HepG2 (cell line): ENCODE results near the gene ULBP2. TPM values are rescaled to one million over a fixed set of nuclear protein-coding genes. Genes with fewer than 3 reads are reported as not detected.

Experiments used
- ATAC-seq: fragments of 200-7000 bp; cut with Tn5 transposase; 3 replicates; pipeline ENCODE4 v1.9.1; 2020; ENCODE audit warnings: mild to moderate bottlenecking, moderate library complexity
- BruUV-seq: library from RNA; stranded (reverse); fragments of 400-500 nt; replicated peaks from 2 replicates; lab custom pipeline; 2021; lab: Mats Ljungman, UMichigan
- CTCF ChIA-PET: fragments of 300-600 bp; formaldehyde crosslinking; extraction: SDS; loops from one replicate; lab custom pipeline; 2021; ENCODE audit warnings: low total read pairs, inconsistent platforms, low intra/inter-chr PET ratio; lab: Yijun Ruan, JAX
- POLR2A ChIA-PET: fragments of 350-600 bp; sonication (Branson Sonifier 250); formaldehyde crosslinking; loops from one replicate; lab custom pipeline; 2020; ENCODE audit warnings: antibody characterized with exemption, inconsistent platforms; lab: Yijun Ruan, JAX
- DNase-seq: peaks from one replicate; pipeline ENCODE4 v3.0.0-alpha.2; 2015; ENCODE audit warnings: low spot score
- FAIRE-seq: peaks from 3 replicates; lab custom pipeline; 2011; peaks lifted over from hg19 to GRCh38; lab: Jason Lieb, UNC
- H2AFZ ChIP-seq: one replicate; pipeline ENCODE4 v1.6.1; 2011; ENCODE audit warnings: low read length, inconsistent platforms
- H3K27ac ChIP-seq: fragments of 300-600 bp; 3 replicates; pipeline ENCODE4 v1.8.0; 2011; ENCODE audit warnings: mixed run types, mild to moderate bottlenecking, mixed read lengths, low read length, inconsistent platforms; ENCODE audit not compliant: insufficient read depth; ENCODE audit errors: extremely low read length
- H3K27me3 ChIP-seq, 2 experiments: fragments of 200-600 bp in 1 of 2; 2 replicates in 1 of 2; 3 replicates in 1 of 2; pipeline versions ENCODE4 v1.6.0 to v1.8.0; 2011; ENCODE audit warnings: low read length in 2 of 2, mild to moderate bottlenecking in 2 of 2, moderate library complexity in 2 of 2, inconsistent platforms in 1 of 2; ENCODE audit not compliant: insufficient read depth in 2 of 2, control insufficient read depth in 1 of 2
- H3K36me3 ChIP-seq, 2 experiments: fragments of 200-600 bp in 1 of 2; replicated peaks in 1 of 2; 2 replicates in 1 of 2; 3 replicates in 1 of 2; pipeline versions ENCODE4 v1.5.1 to v1.8.0; 2011; ENCODE audit warnings: low read length in 2 of 2, inconsistent platforms in 1 of 2; ENCODE audit not compliant: insufficient read depth in 2 of 2, control insufficient read depth in 1 of 2
- H3K4me1 ChIP-seq: 2 replicates; pipeline ENCODE4 v1.5.1; 2012; ENCODE audit warnings: low read length, inconsistent platforms; ENCODE audit not compliant: insufficient read depth
- H3K4me2 ChIP-seq: 2 replicates; pipeline ENCODE4 v1.6.0; 2011; ENCODE audit warnings: low read depth, low read length, inconsistent platforms
- H3K4me3 ChIP-seq, 3 experiments: fragments of 200-600 bp in 1 of 3; sonication (generic), shearing (Covaris generic) in 1 of 3; replicated peaks in 1 of 3; 2 replicates each; pipeline ENCODE4 v1.5.1; 2011 to 2016; ENCODE audit warnings: low read length in 3 of 3, inconsistent platforms in 2 of 3, low read depth in 2 of 3, mild to moderate bottlenecking in 2 of 3, control low read depth in 1 of 3, mixed read lengths in 1 of 3; ENCODE audit not compliant: insufficient read depth in 1 of 3
- H3K79me2 ChIP-seq: one replicate; pipeline ENCODE4 v1.6.1; 2011; ENCODE audit warnings: low read length, inconsistent platforms; ENCODE audit not compliant: insufficient read depth
- H3K9ac ChIP-seq: 2 replicates; pipeline ENCODE4 v1.6.0; 2011; ENCODE audit warnings: mild to moderate bottlenecking, low read depth, low read length, inconsistent platforms; ENCODE audit not compliant: insufficient read depth
- H3K9me3 ChIP-seq: 2 replicates; pipeline ENCODE4 v1.5.1; 2012; ENCODE audit warnings: mild to moderate bottlenecking, low read length
- H4K20me1 ChIP-seq: 2 replicates; pipeline ENCODE4 v1.6.0; 2011; ENCODE audit warnings: inconsistent platforms, mild to moderate bottlenecking, low read length, moderate library complexity; ENCODE audit not compliant: insufficient read depth
- FOSL1 ChIP-seq: sonication (generic); formaldehyde crosslinking; IDR thresholded peaks from 2 replicates; pipeline ENCODE4 v1.9.0; 2021; ENCODE audit warnings: missing genetic modification reagents, borderline replicate concordance
- HMGXB4 ChIP-seq, 2 experiments: sonication (generic) in 1 of 2; formaldehyde crosslinking in 1 of 2; IDR thresholded peaks; 2 replicates each; pipeline versions ENCODE4 v1.4.0 to v1.6.1; 2018 to 2020; ENCODE audit warnings: missing genetic modification reagents in 2 of 2, borderline replicate concordance in 1 of 2, low read depth in 1 of 2, mild to moderate bottlenecking in 1 of 2, missing biosample characterization in 1 of 2
- STAT6 ChIP-seq: sonication (generic); formaldehyde crosslinking; IDR thresholded peaks from 2 replicates; pipeline ENCODE4 v1.4.0; 2020; ENCODE audit warnings: missing genetic modification reagents, mild to moderate bottlenecking, borderline replicate concordance
- SYNCRIP ChIP-seq: fragments of 200-400 bp; formaldehyde crosslinking; IDR thresholded peaks from 2 replicates; pipeline ENCODE4 v1.6.1; 2018; ENCODE audit warnings: mild to moderate bottlenecking, low read depth, low read length; ENCODE audit not compliant: insufficient read depth
- TOE1 ChIP-seq: sonication (generic); formaldehyde crosslinking; IDR thresholded peaks from 2 replicates; pipeline ENCODE4 v1.4.0; 2020; ENCODE audit warnings: mild to moderate bottlenecking, missing genetic modification reagents
- ZMAT5 ChIP-seq: sonication (generic); formaldehyde crosslinking; IDR thresholded peaks from 2 replicates; pipeline ENCODE4 v1.5.0; 2020; ENCODE audit warnings: mild to moderate bottlenecking, low read depth, missing genetic modification reagents, borderline replicate concordance
- ZNF276 ChIP-seq: sonication (generic); formaldehyde crosslinking; IDR thresholded peaks from 2 replicates; pipeline ENCODE4 v1.4.0; 2020; ENCODE audit warnings: mild to moderate bottlenecking, low read depth, missing genetic modification reagents
- ZNF331 ChIP-seq: sonication (generic); formaldehyde crosslinking; IDR thresholded peaks from 2 replicates; pipeline ENCODE4 v1.4.0; 2020; ENCODE audit warnings: missing genetic modification reagents
- ZNF367 ChIP-seq: sonication (generic); formaldehyde crosslinking; IDR thresholded peaks from 2 replicates; pipeline ENCODE4 v1.4.0; 2020; ENCODE audit warnings: missing genetic modification reagents, borderline replicate concordance
- ZNF530 ChIP-seq: sonication (generic); formaldehyde crosslinking; IDR thresholded peaks from 2 replicates; pipeline ENCODE4 v1.5.0; 2020; ENCODE audit warnings: low read depth, mild to moderate bottlenecking, missing genetic modification reagents
- ZNF572 ChIP-seq: sonication (generic); formaldehyde crosslinking; IDR thresholded peaks from 2 replicates; pipeline ENCODE4 v1.5.1; 2020; ENCODE audit warnings: mild to moderate bottlenecking, missing genetic modification reagents
- ZNF761 ChIP-seq: sonication (generic); formaldehyde crosslinking; conservative IDR thresholded peaks from 2 replicates; pipeline ENCODE4 v1.4.0; 2020; ENCODE audit warnings: mild to moderate bottlenecking, missing genetic modification reagents
- ZNF782 ChIP-seq: sonication (generic); formaldehyde crosslinking; IDR thresholded peaks from 2 replicates; pipeline ENCODE4 v1.4.0; 2020; ENCODE audit warnings: missing genetic modification reagents, mild to moderate bottlenecking, borderline replicate concordance
- WGBS: methylation state at CpG from one replicate; pipeline ENCODE4 v1.1.6; 2017; ENCODE audit warnings: low lambda C conversion rate; 5-methylcytosine and 5-hydroxymethylcytosine counted together
- in situ Hi-C: cut with HindIII; loops from 2 replicates; pipeline ENCODE4 v1.10.0; 2017; ENCODE audit warnings: low pct_unique_long_range_greater_than_20kb; ENCODE audit not compliant: extremely low pct_ligation_motif_present
- intact Hi-C: fragments of 100-400 bp; cut with micrococcal nuclease; formaldehyde crosslinking; loops from one replicate; pipeline ENCODE4 v1.10.0; 2022; ENCODE audit not compliant: unreplicated experiment
- polyA plus RNA-seq, 8 experiments: library from polyadenylated mRNA; depleted of rRNA in 3 of 8; stranded (reverse) in 7 of 8; unstranded in 1 of 8; fragments of >200 nt; fragmentation: Illumina TruSeq in 4 of 8; extraction: Trizol in 4 of 8; gene quantifications; 2 replicates each; pipeline versions ENCODE4 v1.2.1 to v1.2.3, GENCODE V29; 2011 to 2016; ENCODE audit warnings: low read depth in 4 of 8, missing spikeins in 1 of 8, mixed read lengths in 1 of 8; ENCODE audit not compliant: insufficient read depth in 1 of 8
- total RNA-seq, 5 experiments: library from RNA; depleted of rRNA; stranded (reverse); fragments of >200 nt; fragmentation: Illumina TruSeq; extraction: Trizol; gene quantifications; 2 replicates each; pipeline ENCODE4 v1.2.3, GENCODE V29; 2016; ENCODE audit warnings: low read depth in 1 of 5

Gene ULBP2
- total and polyA plus RNA-seq, 2 of the 13 experiments (the other 11 are each of a cell fraction or from before 2014, with no cell fraction given), result not detected

- no peak for TF ChIP-seq HMGXB4 (CRISPR knock-in tag; IDR thresholded peaks at IDR 0.05; ENCODE audit: borderline replicate concordance in 1 of 2, low read depth in 1 of 2)
Measured at GRCh38 chr6:149951096-149951495, 9.3 kb downstream of the ULBP2 start (continued).

- peaks cover 5 to 66% of the 10 kb centered on the region in 2 experiments for H3K27me3 ChIP-seq
- ChIA-PET CTCF (no interaction called here), POLR2A (no interaction called here)
- FAIRE-seq (no peak), DNase-seq (no peak), ATAC-seq (no peak)
- H3K36me3 ChIP-seq, result no peaks in the 10 kb centered on the region
- in situ Hi-C loops, result no loop called here
- intact Hi-C loops, result no loop called here
- no peaks in the 10 kb centered on the region for H3K79me2 ChIP-seq
- H2AFZ ChIP-seq, result no peak overlapping the region
- WGBS, result 77% methylated on average over 3 of the region's 3 CpGs
- no peaks in the 10 kb centered on the region; the same call in 1 of the 2 replicates for H4K20me1 ChIP-seq
- TF ChIP-seq SYNCRIP (no peak), ZNF782 (CRISPR knock-in tag) (no peak), ZNF276 (CRISPR knock-in tag) (no peak), ZNF530 (CRISPR knock-in tag) (no peak), ZNF572 (CRISPR knock-in tag) (no peak), ZNF367 (CRISPR knock-in tag) (no peak), STAT6 (CRISPR knock-in tag) (no peak), FOSL1 (CRISPR knock-in tag) (no peak), ZNF761 (CRISPR knock-in tag) (no peak), TOE1 (CRISPR knock-in tag) (no peak), ZMAT5 (CRISPR knock-in tag) (no peak), ZNF331 (no peak)
- no peak overlapping the region for H3K27ac ChIP-seq
- H3K9me3 ChIP-seq, result no peaks in the 10 kb centered on the region
- no peak overlapping the region for H3K4me3 ChIP-seq
- H3K4me1 ChIP-seq, result peaks cover 10% of the 10 kb centered on the region
- H3K4me2 ChIP-seq, result no peak overlapping the region
- no TSS peak for BruUV-seq
- H3K9ac ChIP-seq, result no peak overlapping the region
Measured at GRCh38 chr6:149951626-149952025, 9.8 kb downstream of the ULBP2 start.
